GM12878 (cell line): ENCODE data around the gene MRPS5.

ENCODE experiments used
- EP300 ChIP-seq, 2 experiments: fragments of 150-350 bp in 1 of 2; IDR thresholded peaks; 2 replicates each; pipeline ENCODE4 v1.6.1; 2011 to 2012; ENCODE audit warnings: low read depth in 2 of 2, low read length in 2 of 2, borderline replicate concordance in 1 of 2, improper control_type of control experiment in 1 of 2, inconsistent platforms in 1 of 2; ENCODE audit not compliant: control insufficient read depth in 1 of 2
- FOS ChIP-seq: IDR thresholded peaks from 3 replicates; pipeline ENCODE4 v1.6.1; 2011; ENCODE audit warnings: borderline replicate concordance; ENCODE audit not compliant: insufficient read length; ENCODE audit errors: extremely low read depth
- SKIL ChIP-seq: fragments of 450-650 bp; IDR thresholded peaks from 2 replicates; pipeline ENCODE4 v1.6.1; 2017; ENCODE audit warnings: mild to moderate bottlenecking, low read depth, inconsistent platforms; ENCODE audit not compliant: poor library complexity, severe bottlenecking

DNA sequence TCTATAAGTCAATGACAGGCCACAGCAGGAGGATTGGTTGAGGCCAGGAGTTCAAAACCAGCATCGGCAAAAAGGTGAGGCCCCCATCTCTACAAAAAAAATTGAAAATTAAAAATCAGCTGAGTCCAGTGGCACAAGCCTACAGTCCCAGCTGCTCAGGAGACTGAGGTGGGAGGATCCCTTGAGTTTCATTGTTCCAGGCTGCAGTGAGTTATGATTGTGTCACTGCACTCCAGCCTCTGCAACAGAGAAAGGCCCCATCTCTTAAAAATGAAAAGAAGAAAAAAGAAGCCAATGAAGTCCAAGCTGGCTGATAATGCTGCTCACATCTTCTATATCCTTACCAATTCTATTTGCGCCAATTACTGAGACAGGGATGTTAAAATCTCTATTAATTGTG is 39.1 kb downstream of the MRPS5 start:
- no peak for TF ChIP-seq FOS
- TF ChIP-seq EP300 (IDR thresholded peaks at IDR 0.05; ENCODE audit: borderline replicate concordance in 1 of 2, control insufficient read depth in 1 of 2, low read depth in 2 of 2, low read length in 2 of 2), result no peak
- no peak for TF ChIP-seq SKIL
